Measurements from ENCODE around the gene HIPK2.
A peak's percentile ranks its signal among the peaks of the same experiment; 100 is the strongest.

HIPK2 gene

DNA sequence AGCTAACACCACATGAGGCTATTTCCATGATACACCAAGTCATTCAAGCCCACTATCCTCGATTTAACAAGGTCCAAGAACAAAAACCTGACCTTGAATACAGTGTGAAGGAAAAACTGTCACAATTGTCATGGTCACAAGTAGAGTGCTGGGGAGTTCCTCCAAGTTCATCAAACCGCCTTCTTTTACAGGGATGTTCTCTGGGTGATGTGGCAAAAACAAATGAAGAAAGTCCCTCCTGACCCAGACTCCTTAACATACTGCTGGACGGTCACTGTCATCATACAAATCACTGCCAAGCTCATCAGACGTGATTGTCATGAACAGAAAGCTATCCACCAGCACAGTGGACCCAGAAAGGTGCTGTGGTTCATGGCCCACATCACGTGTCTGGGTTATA is 28.9 kb downstream of the HIPK2 start:
- DNase-seq (ENCODE audit: insufficient read length) (no peak), FAIRE-seq (no peak)
- TF ChIP-seq POLR2A (IDR thresholded peaks at IDR 0.05; ENCODE audit: low read depth, low read length): no peak
- no peak for TF ChIP-seq TAF1 (IDR thresholded peaks at IDR 0.05; ENCODE audit: borderline replicate concordance, low read depth, low read length)
- no peak for TF ChIP-seq POLR2AphosphoS5 (IDR thresholded peaks at IDR 0.05; ENCODE audit: low read depth, low read length)

DNA sequence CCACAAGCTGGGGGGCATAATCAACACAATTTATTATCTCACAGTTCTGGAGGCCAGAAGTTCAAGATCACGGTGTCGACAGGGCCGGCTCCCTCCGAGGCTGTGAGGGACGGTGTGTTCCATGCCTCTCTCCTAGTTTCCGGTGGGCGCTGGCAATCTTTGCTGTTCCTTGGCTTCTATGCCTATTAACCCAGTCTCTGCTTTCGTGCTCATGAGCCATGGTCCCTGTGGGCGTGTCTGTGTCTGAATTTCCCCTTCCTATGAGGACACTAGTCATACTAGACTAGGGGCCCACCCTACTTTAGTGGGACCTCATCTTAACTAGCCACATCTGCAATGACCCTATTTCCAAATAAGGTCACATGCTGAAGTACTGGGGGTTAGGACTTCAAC is 29.4 kb downstream of the HIPK2 start:
- FAIRE-seq (no peak), DNase-seq (ENCODE audit: insufficient read length) (no peak)
- TF ChIP-seq TAF1 (IDR thresholded peaks at IDR 0.05; ENCODE audit: borderline replicate concordance, low read depth, low read length) (no peak), POLR2AphosphoS5 (IDR thresholded peaks at IDR 0.05; ENCODE audit: low read depth, low read length) (no peak), POLR2A (IDR thresholded peaks at IDR 0.05; ENCODE audit: low read depth, low read length) (no peak)

DNA sequence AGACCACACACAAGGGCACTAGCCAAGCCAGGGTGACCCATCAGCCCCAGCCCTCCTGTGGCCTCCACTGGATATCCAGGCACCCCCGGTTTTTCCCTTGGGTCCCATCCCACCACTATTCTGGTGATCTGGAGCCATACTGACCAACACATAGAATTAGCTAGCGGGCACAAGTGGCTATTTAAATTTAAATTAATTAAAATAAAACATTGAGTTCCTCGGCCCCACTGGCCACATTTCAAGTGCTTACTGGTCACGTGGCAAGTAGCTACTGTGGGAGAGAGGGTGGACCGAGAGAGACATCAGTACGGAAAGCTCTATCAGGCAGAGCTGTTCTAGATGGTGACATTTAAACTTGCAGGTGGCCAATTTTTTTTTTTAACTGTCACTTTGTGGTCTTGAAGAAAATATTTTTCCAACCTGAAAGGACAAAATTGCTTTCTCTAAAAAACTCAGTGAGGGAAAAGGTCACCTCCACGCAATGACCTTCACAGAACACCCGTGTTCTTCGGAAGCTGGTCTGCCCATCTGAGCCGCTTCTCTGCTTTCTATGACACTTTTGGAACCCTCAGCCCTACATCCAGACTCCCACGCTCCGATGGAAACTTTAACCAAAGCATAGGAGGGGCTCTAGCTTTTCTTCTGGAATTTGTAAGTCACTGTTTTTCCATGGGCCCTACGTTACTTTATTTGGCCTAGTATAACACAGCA is 30.0 kb downstream of the HIPK2 start:
- TF ChIP-seq POLR2AphosphoS5 (IDR thresholded peaks at IDR 0.05; ENCODE audit: low read depth, low read length): no peak
- no peak for TF ChIP-seq POLR2A (IDR thresholded peaks at IDR 0.05; ENCODE audit: low read depth, low read length)
- TF ChIP-seq TAF1 (IDR thresholded peaks at IDR 0.05; ENCODE audit: borderline replicate concordance, low read depth, low read length): no peak
- no peak for DNase-seq (ENCODE audit: insufficient read length)
- no peak for FAIRE-seq

DNA sequence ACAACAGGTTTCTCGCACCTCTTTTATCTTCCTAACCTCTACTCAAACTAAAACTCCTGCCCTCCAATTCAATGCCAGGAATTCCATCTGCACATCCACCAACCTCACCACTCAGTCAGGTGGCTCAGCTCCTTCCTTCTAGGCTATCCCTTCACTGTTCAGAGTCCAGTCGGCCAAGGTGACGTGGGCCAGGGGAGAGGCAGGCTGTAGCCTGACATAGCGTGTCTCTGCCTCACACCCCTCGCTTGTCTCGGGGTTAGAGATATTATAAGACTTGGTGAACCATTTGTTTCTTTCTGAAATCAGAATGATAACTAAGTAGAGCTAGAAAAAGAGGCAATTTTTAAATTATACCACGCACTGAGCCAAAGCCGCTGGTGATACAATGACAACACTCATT is 31.1 kb downstream of the HIPK2 start:
- DNase-seq (ENCODE audit: insufficient read length): no peak
- no peak for FAIRE-seq
- TF ChIP-seq POLR2A (IDR thresholded peaks at IDR 0.05; ENCODE audit: low read depth, low read length): no peak
- TF ChIP-seq POLR2AphosphoS5 (IDR thresholded peaks at IDR 0.05; ENCODE audit: low read depth, low read length): no peak
- no peak for TF ChIP-seq TAF1 (IDR thresholded peaks at IDR 0.05; ENCODE audit: borderline replicate concordance, low read depth, low read length)

GRCh38 chr7:139745678-139746143 is 32.1 kb downstream of the HIPK2 start:
- TF ChIP-seq POLR2A (IDR thresholded peaks at IDR 0.05; ENCODE audit: low read depth, low read length) (no peak), TAF1 (IDR thresholded peaks at IDR 0.05; ENCODE audit: borderline replicate concordance, low read depth, low read length) (no peak), POLR2AphosphoS5 (IDR thresholded peaks at IDR 0.05; ENCODE audit: low read depth, low read length) (no peak)
- DNase-seq (ENCODE audit: insufficient read length) (no peak), FAIRE-seq (no peak)

GRCh38 chr7:139744768-139745677 is 32.8 kb downstream of the HIPK2 start:
- no peak for DNase-seq (ENCODE audit: insufficient read length)
- TF ChIP-seq POLR2A (IDR thresholded peaks at IDR 0.05; ENCODE audit: low read depth, low read length): no peak
- no peak for TF ChIP-seq TAF1 (IDR thresholded peaks at IDR 0.05; ENCODE audit: borderline replicate concordance, low read depth, low read length)
- TF ChIP-seq POLR2AphosphoS5 (IDR thresholded peaks at IDR 0.05; ENCODE audit: low read depth, low read length): no peak
- FAIRE-seq: no peak

DNA sequence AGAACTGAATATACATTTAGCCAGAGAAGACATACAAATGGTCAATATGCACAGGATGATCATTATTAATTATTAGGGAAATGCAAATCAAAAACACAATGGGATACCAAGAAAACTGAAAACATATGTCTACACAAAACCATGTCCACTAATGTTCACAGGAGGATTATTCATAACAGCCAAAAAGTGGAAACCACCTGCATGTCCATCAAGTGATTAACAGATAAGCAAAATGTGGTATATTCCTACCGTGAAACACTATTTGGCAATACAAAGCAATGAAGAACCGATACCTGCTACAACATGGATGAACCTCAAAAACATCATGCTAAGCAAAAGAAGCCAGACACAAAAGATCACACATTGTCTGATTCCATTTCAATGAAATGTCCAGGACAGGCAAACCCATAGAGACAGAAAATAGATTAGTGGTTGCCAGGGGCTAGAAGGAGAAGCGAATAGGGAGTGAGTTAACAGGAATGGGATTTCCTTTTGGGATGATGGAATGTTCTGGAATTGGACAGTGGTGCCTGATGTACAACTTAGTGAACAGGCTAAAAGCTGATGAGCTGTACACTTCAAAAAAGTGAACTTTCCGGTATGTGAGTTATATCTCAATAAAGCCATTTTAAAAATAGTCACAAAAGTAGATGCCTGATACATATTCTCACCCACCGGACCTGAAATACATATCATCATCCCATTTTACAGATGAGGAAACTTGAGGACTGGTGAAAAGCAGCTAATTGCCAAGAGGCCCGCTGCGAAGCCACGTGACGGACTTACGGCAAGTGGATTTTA is 33.6 kb downstream of the HIPK2 start:
- DNase-seq (ENCODE audit: insufficient read length) (no peak), FAIRE-seq (peak; percentile 69)
- TF ChIP-seq POLR2A (IDR thresholded peaks at IDR 0.05; ENCODE audit: low read depth, low read length) (no peak), POLR2AphosphoS5 (IDR thresholded peaks at IDR 0.05; ENCODE audit: low read depth, low read length) (no peak), TAF1 (IDR thresholded peaks at IDR 0.05; ENCODE audit: borderline replicate concordance, low read depth, low read length) (no peak)

GRCh38 chr7:139743267-139743966 is 34.4 kb downstream of the HIPK2 start:
- no peak for TF ChIP-seq POLR2A (IDR thresholded peaks at IDR 0.05; ENCODE audit: low read depth, low read length)
- TF ChIP-seq TAF1 (IDR thresholded peaks at IDR 0.05; ENCODE audit: borderline replicate concordance, low read depth, low read length): no peak
- no peak for DNase-seq (ENCODE audit: insufficient read length)
- no peak for FAIRE-seq

DNA sequence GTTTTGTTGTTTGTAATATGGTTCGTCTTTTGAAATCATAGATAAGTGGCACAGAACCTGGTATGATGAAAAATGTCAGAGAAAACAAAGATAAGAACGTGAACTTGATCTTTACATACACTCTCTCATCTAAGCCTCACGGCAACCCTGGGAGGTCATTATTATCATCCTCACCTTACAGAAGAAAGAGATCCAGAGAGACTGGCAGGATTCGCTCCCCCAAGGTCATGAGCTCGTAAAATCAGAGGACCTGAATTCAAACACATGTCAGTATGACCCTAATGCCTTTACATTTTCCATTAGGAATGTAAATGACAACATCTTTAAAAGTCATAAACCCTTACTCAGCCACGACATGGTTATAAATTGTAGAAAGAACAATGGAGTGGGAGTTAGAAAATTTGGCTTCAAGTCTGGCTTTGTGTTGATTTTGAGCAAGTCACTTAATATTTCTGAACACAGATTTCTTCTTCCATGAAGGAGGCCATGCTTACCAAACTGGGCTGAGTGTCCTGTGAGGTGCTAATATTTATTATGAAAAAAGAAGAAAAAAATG is 35.9 kb downstream of the HIPK2 start:
- DNase-seq (ENCODE audit: insufficient read length) (no peak), FAIRE-seq (no peak)
- no peak for TF ChIP-seq POLR2A (IDR thresholded peaks at IDR 0.05; ENCODE audit: low read depth, low read length)
- no peak for TF ChIP-seq POLR2AphosphoS5 (IDR thresholded peaks at IDR 0.05; ENCODE audit: low read depth, low read length)
- TF ChIP-seq TAF1 (IDR thresholded peaks at IDR 0.05; ENCODE audit: borderline replicate concordance, low read depth, low read length): no peak

- TF ChIP-seq TAF1 (IDR thresholded peaks at IDR 0.05; ENCODE audit: borderline replicate concordance, low read depth, low read length): no peak
- no peak for TF ChIP-seq POLR2A (IDR thresholded peaks at IDR 0.05; ENCODE audit: low read depth, low read length)
- TF ChIP-seq POLR2AphosphoS5 (IDR thresholded peaks at IDR 0.05; ENCODE audit: low read depth, low read length): no peak
- FAIRE-seq: no peak
- no peak for DNase-seq (ENCODE audit: insufficient read length)
These were observed 36.6 kb downstream of the HIPK2 start for GRCh38 chr7:139741239-139741638.
